ENCODE results near the gene USP19. TPM values are rescaled to one million over a fixed set of nuclear protein-coding genes. Genes with fewer than 3 reads are reported as not detected.

Gene USP19
- total RNA-seq, 2 experiments from 2014 or later = 49.4 to 69.4 TPM

- H4K20me1 ChIP-seq (ENCODE audit: insufficient read depth, low read length) = no peaks in the 10 kb centered on the region
- peaks cover 17% of the 10 kb centered on the region for H3K79me2 ChIP-seq (ENCODE audit: insufficient read depth, low read depth, low read length)
- no peak overlapping the region for H3K4me3 ChIP-seq (ENCODE audit: low read depth, low read length, poor library complexity, severe bottlenecking)
- TF ChIP-seq, protein P1, sequence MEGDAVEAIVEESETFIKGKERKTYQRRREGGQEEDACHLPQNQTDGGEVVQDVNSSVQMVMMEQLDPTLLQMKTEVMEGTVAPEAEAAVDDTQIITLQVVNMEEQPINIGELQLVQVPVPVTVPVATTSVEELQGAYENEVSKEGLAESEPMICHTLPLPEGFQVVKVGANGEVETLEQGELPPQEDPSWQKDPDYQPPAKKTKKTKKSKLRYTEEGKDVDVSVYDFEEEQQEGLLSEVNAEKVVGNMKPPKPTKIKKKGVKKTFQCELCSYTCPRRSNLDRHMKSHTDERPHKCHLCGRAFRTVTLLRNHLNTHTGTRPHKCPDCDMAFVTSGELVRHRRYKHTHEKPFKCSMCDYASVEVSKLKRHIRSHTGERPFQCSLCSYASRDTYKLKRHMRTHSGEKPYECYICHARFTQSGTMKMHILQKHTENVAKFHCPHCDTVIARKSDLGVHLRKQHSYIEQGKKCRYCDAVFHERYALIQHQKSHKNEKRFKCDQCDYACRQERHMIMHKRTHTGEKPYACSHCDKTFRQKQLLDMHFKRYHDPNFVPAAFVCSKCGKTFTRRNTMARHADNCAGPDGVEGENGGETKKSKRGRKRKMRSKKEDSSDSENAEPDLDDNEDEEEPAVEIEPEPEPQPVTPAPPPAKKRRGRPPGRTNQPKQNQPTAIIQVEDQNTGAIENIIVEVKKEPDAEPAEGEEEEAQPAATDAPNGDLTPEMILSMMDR (conservative IDR thresholded peaks at IDR 0.05; ENCODE audit: low read length) = no peak
- TF ChIP-seq EZH2phosphoT487 (IDR thresholded peaks at IDR 0.05; ENCODE audit: borderline replicate concordance, low read depth, low read length) = no peak
- no peak for DNase-seq (ENCODE audit: low spot score)
- no peak overlapping the region for H3K27ac ChIP-seq (ENCODE audit: low read depth, low read length, poor library complexity, severe bottlenecking)
- H3K36me3 ChIP-seq (ENCODE audit: insufficient read depth, low read length) = peaks cover 75% of the 10 kb centered on the region
- no peak overlapping the region for H3K4me2 ChIP-seq (ENCODE audit: low read length)
- no peaks in the 10 kb centered on the region for H3K9me2 ChIP-seq (ENCODE audit: insufficient read depth, low read length)
- POLR2A ChIA-PET = no interaction called here
- H2AFZ ChIP-seq (ENCODE audit: low read length) = no peak overlapping the region
- peaks cover 17% of the 10 kb centered on the region for H3K4me1 ChIP-seq (ENCODE audit: insufficient read depth, low read length, poor library complexity, severe bottlenecking)
- CTCF ChIA-PET (ENCODE audit: unreplicated experiment) = interaction anchor here (0.6 kb wide), 1 partner anchor 21 kb away, joined by 4 read pairs; the partner anchor contains the start of gene USP19
- no TSS peak for BruUV-seq (replicated peaks)
- intact Hi-C loops (cut with micrococcal nuclease; ENCODE audit: unreplicated experiment) = no loop called here
- no peaks in the 10 kb centered on the region for H3K9me3 ChIP-seq (ENCODE audit: low read length)
These were observed 20.5 kb downstream of the USP19 start for GRCh38 chr3:49100046-49100615.

DNA sequence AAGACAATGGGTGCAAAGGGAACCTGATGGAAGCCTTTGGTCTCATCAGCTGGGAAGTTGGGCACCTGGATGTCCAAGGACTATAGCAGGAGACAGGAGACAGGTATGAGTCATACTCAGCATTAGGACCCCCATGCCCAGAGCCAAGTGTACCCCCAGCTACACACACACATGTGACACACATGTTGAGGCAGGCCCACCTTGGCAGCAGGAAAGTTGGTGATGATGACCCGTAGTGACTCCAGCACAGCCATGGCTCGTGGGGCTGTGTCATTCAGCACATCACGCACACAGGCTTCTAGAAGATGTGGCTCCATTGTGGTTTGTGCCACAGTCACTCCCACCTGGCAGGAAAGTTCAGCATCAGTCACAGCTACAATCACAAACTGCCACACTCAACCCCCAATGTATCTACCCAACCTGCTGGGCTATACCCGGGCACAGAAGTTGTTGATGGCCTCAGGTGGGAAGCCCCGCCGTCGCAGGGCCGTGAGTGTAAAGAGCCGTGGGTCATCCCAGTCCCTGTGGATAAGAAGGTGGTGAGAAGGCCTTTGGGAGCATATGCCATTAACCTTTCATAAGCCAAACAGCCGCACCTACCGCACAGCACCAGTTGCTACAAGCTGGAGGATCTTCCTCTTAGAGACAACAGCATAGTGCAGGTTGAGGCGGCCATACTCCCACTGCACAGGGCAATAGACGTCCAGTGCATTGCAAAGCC lies 21.6 kb downstream of the USP19 start:
- H3K27ac ChIP-seq (ENCODE audit: low read depth, low read length, poor library complexity, severe bottlenecking) = no peak overlapping the region
- DNase-seq (ENCODE audit: low spot score) = no peak
- H2AFZ ChIP-seq (ENCODE audit: low read length) = no peak overlapping the region
- POLR2A ChIA-PET = no interaction called here
- CTCF ChIA-PET (ENCODE audit: unreplicated experiment) = no interaction called here
- H3K4me2 ChIP-seq (ENCODE audit: low read length) = no peak overlapping the region
- no peaks in the 10 kb centered on the region for H3K9me2 ChIP-seq (ENCODE audit: insufficient read depth, low read length)
- H4K20me1 ChIP-seq (ENCODE audit: insufficient read depth, low read length) = no peaks in the 10 kb centered on the region
- H3K4me1 ChIP-seq (ENCODE audit: insufficient read depth, low read length, poor library complexity, severe bottlenecking) = peaks cover 22% of the 10 kb centered on the region
- BruUV-seq (replicated peaks) = no TSS peak
- H3K79me2 ChIP-seq (ENCODE audit: insufficient read depth, low read depth, low read length) = peaks cover 14% of the 10 kb centered on the region
- intact Hi-C loops (cut with micrococcal nuclease; ENCODE audit: unreplicated experiment) = no loop called here
- H3K4me3 ChIP-seq (ENCODE audit: low read depth, low read length, poor library complexity, severe bottlenecking) = no peak overlapping the region
- no peaks in the 10 kb centered on the region for H3K9me3 ChIP-seq (ENCODE audit: low read length)
- TF ChIP-seq, protein P1 (conservative IDR thresholded peaks at IDR 0.05; ENCODE audit: low read length) = no peak
- no peak for TF ChIP-seq EZH2phosphoT487 (IDR thresholded peaks at IDR 0.05; ENCODE audit: borderline replicate concordance, low read depth, low read length)
- H3K36me3 ChIP-seq (ENCODE audit: insufficient read depth, low read length) = peaks cover 75% of the 10 kb centered on the region

GRCh38 chr3:49098429-49098828 lies 22.2 kb downstream of the USP19 start:
- no peak overlapping the region for H3K4me3 ChIP-seq (ENCODE audit: low read depth, low read length, poor library complexity, severe bottlenecking)
- H4K20me1 ChIP-seq (ENCODE audit: insufficient read depth, low read length) = no peaks in the 10 kb centered on the region
- no peaks in the 10 kb centered on the region for H3K9me3 ChIP-seq (ENCODE audit: low read length)
- peaks cover 16% of the 10 kb centered on the region for H3K4me1 ChIP-seq (ENCODE audit: insufficient read depth, low read length, poor library complexity, severe bottlenecking)
- TF ChIP-seq, protein P1 (conservative IDR thresholded peaks at IDR 0.05; ENCODE audit: low read length) = no peak
- no peak overlapping the region for H3K27ac ChIP-seq (ENCODE audit: low read depth, low read length, poor library complexity, severe bottlenecking)
- H3K79me2 ChIP-seq (ENCODE audit: insufficient read depth, low read depth, low read length) = peaks cover 7% of the 10 kb centered on the region
- POLR2A ChIA-PET = no interaction called here
- H3K36me3 ChIP-seq (ENCODE audit: insufficient read depth, low read length) = peaks cover 72% of the 10 kb centered on the region
- no peaks in the 10 kb centered on the region for H3K9me2 ChIP-seq (ENCODE audit: insufficient read depth, low read length)
- intact Hi-C loops (cut with micrococcal nuclease; ENCODE audit: unreplicated experiment) = no loop called here
- no peak for DNase-seq (ENCODE audit: low spot score)
- BruUV-seq (replicated peaks) = no TSS peak
- H3K4me2 ChIP-seq (ENCODE audit: low read length) = no peak overlapping the region
- CTCF ChIA-PET (ENCODE audit: unreplicated experiment) = no interaction called here
- H2AFZ ChIP-seq (ENCODE audit: low read length) = no peak overlapping the region
